ENCODE results near the gene MCFD2. TPM values are rescaled to one million over a fixed set of nuclear protein-coding genes. Genes with fewer than 3 reads are reported as not detected.

The MCFD2 gene
- total and polyA plus RNA-seq, 2 donors (not counting 1 experiment from before 2014, with no cell fraction given) = 31.6 to 53.3 TPM

- H2AFZ ChIP-seq (ENCODE audit: insufficient read depth, low read depth, low read length, poor library complexity, severe bottlenecking) = no peak overlapping the region
- no peaks in the 10 kb centered on the region for H3K4me1 ChIP-seq (ENCODE audit: control insufficient read depth in 2 of 2, insufficient read depth in 2 of 2, low read length in 2 of 2)
- intact Hi-C loops (cut with micrococcal nuclease) = no loop called here
- ChIA-PET CTCF (no interaction called here), POLR2A (no interaction called here)
- no peaks in the 10 kb centered on the region for H4K20me1 ChIP-seq (ENCODE audit: control insufficient read depth, insufficient read depth, low read length, poor library complexity, severe bottlenecking)
- no peak overlapping the region for H3K4me3 ChIP-seq (ENCODE audit: control extremely low read depth in 1 of 5, extremely low read depth in 1 of 5, insufficient read depth in 1 of 5, low read depth in 2 of 5, low read length in 4 of 5)
- Mint-ChIP-seq H3K9me3 (ENCODE audit: insufficient read depth) (no peaks in the 10 kb centered on the region), H3K4me3 (no peak overlapping the region), H3K27ac (no peak overlapping the region), H3K27me3 (peaks cover 3% of the 10 kb centered on the region), H3K4me1 (no peaks in the 10 kb centered on the region)
- H3K4me2 ChIP-seq (replicated peaks; ENCODE audit: low read depth, low read length, poor library complexity, severe bottlenecking) = no peak overlapping the region
- ATAC-seq (ENCODE audit: low read depth) = no peak
- no CpG with 5 or more reads among the region's 1 CpG for WGBS (ENCODE audit: insufficient coverage)
- H3K9ac ChIP-seq (ENCODE audit: low read length) = no peak overlapping the region
- no peak for DNase-seq
- H3K79me2 ChIP-seq (ENCODE audit: control insufficient read depth, insufficient read depth, low read length) = no peaks in the 10 kb centered on the region
- no peak overlapping the region for H3K27ac ChIP-seq (ENCODE audit: low read length in 2 of 2)
- no peaks in the 10 kb centered on the region for H3K27me3 ChIP-seq (replicated peaks in 1 of 4; ENCODE audit: control extremely low read depth in 1 of 4, control insufficient read depth in 3 of 4, insufficient read depth in 4 of 4, low read length in 3 of 4)
- H3K36me3 ChIP-seq (replicated peaks in 1 of 2; ENCODE audit: control extremely low read depth in 1 of 2, control insufficient read depth in 1 of 2, extremely low read depth in 1 of 2, insufficient read depth in 2 of 2, low read length in 1 of 2) = no peaks in the 10 kb centered on the region
- no peak for TF ChIP-seq EZH2 (IDR thresholded peaks at IDR 0.05; ENCODE audit: borderline replicate concordance, insufficient read depth, low read depth, low read length, poor library complexity, severe bottlenecking)
- TF ChIP-seq, protein P1, sequence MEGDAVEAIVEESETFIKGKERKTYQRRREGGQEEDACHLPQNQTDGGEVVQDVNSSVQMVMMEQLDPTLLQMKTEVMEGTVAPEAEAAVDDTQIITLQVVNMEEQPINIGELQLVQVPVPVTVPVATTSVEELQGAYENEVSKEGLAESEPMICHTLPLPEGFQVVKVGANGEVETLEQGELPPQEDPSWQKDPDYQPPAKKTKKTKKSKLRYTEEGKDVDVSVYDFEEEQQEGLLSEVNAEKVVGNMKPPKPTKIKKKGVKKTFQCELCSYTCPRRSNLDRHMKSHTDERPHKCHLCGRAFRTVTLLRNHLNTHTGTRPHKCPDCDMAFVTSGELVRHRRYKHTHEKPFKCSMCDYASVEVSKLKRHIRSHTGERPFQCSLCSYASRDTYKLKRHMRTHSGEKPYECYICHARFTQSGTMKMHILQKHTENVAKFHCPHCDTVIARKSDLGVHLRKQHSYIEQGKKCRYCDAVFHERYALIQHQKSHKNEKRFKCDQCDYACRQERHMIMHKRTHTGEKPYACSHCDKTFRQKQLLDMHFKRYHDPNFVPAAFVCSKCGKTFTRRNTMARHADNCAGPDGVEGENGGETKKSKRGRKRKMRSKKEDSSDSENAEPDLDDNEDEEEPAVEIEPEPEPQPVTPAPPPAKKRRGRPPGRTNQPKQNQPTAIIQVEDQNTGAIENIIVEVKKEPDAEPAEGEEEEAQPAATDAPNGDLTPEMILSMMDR (IDR thresholded peaks at IDR 0.05) = no peak
- no peaks in the 10 kb centered on the region for H3K9me3 ChIP-seq (ENCODE audit: control extremely low read depth in 1 of 3, control insufficient read depth in 2 of 3, insufficient read depth in 1 of 3, low read length in 2 of 3)
Measured at GRCh38 chr2:46855805-46856204, 59.8 kb downstream of the MCFD2 start.

- Mint-ChIP-seq H3K27ac (no peak overlapping the region), H3K4me1 (no peaks in the 10 kb centered on the region), H3K9me3 (ENCODE audit: insufficient read depth) (no peaks in the 10 kb centered on the region), H3K27me3 (peaks cover 7% of the 10 kb centered on the region), H3K4me3 (no peak overlapping the region)
- no peak for DNase-seq
- Histone ChIP-seq H2AFZ (ENCODE audit: insufficient read depth, low read depth, low read length, poor library complexity, severe bottlenecking) (no peak overlapping the region), H3K4me1 (ENCODE audit: control insufficient read depth in 2 of 2, insufficient read depth in 2 of 2, low read length in 2 of 2) (no peaks in the 10 kb centered on the region), H4K20me1 (ENCODE audit: control insufficient read depth, insufficient read depth, low read length, poor library complexity, severe bottlenecking) (no peaks in the 10 kb centered on the region), H3K79me2 (ENCODE audit: control insufficient read depth, insufficient read depth, low read length) (no peaks in the 10 kb centered on the region), H3K4me2 (replicated peaks; ENCODE audit: low read depth, low read length, poor library complexity, severe bottlenecking) (no peak overlapping the region), H3K36me3 (replicated peaks in 1 of 2; ENCODE audit: control extremely low read depth in 1 of 2, control insufficient read depth in 1 of 2, extremely low read depth in 1 of 2, insufficient read depth in 2 of 2, low read length in 1 of 2) (no peaks in the 10 kb centered on the region), H3K9me3 (ENCODE audit: control extremely low read depth in 1 of 3, control insufficient read depth in 2 of 3, insufficient read depth in 1 of 3, low read length in 2 of 3) (no peaks in the 10 kb centered on the region), H3K27me3 (replicated peaks in 1 of 4; ENCODE audit: control extremely low read depth in 1 of 4, control insufficient read depth in 3 of 4, insufficient read depth in 4 of 4, low read length in 3 of 4) (peaks cover 0 to 4% (median 2%) of the 10 kb centered on the region in 4 experiments), H3K27ac (ENCODE audit: low read length in 2 of 2) (no peak overlapping the region), H3K4me3 (ENCODE audit: control extremely low read depth in 1 of 5, extremely low read depth in 1 of 5, insufficient read depth in 1 of 5, low read depth in 2 of 5, low read length in 4 of 5) (no peak overlapping the region), H3K9ac (ENCODE audit: low read length) (no peak overlapping the region)
- CTCF ChIA-PET = no interaction called here
- ATAC-seq (ENCODE audit: low read depth) = no peak
- intact Hi-C loops (cut with micrococcal nuclease) = no loop called here
- POLR2A ChIA-PET = no interaction called here
- TF ChIP-seq, protein P1 (IDR thresholded peaks at IDR 0.05) = no peak
- no peak for TF ChIP-seq EZH2 (IDR thresholded peaks at IDR 0.05; ENCODE audit: borderline replicate concordance, insufficient read depth, low read depth, low read length, poor library complexity, severe bottlenecking)
- 72% methylated on average over 3 of the region's 3 CpGs for WGBS (ENCODE audit: insufficient coverage)
Measured at GRCh38 chr2:46854260-46854659, 61.3 kb downstream of the MCFD2 start.

Data from B cell (primary cell).